Measurements from ENCODE around the gene FUS.
A peak's percentile ranks its signal among the peaks of the same experiment; 100 is the strongest.
"Not testable (repeated sequence)": the region's sequence is repeated elsewhere in the genome, so short reads cannot be mapped to it uniquely, and the experiment has no call there.

Gene FUS

DNA sequence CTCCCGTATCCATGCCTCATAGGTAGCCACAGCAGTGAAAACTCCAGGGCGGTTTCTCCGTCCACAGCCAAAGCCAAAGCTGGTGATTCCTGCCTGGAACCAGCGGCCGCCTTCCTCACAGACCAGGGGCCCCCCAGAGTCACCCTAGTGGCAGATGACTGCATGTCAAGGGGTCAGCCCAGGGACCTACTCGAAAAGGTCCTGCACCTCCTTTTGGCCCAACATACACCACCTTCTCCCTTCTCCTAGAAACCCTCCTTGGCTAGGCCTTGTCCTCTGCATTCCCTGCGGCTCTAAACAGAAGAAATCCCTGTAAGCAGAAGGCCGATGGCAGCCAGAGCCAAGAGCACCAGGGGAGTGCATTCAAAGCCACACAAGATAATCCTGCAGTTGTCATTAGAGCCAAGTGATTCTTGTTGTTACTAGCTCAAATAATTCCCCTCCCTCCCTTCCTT is 36.2 kb upstream of the FUS start:
- no peak for DNase-seq (ENCODE audit: low spot score)

DNA sequence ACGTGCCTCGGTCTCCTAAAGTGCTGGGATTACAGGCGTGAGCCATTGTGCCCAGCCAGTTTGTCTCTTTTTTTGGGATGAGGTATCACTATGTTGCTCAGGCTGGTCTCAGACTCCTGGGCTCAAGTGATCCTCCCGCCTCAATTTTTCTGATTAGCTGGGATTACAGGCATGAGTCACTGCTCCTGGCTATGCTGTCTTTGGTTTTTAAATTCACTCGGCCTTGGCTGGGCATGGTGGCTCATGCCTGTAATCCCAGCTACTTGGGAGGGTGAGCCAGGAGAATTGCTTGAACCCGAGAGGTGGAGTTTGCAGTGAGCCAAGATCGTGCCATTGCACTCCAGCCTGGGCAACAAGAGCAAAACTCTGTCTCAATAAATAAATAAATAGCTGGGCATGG is 35.5 kb upstream of the FUS start:
- DNase-seq (ENCODE audit: low spot score): not testable (repeated sequence)

DNA sequence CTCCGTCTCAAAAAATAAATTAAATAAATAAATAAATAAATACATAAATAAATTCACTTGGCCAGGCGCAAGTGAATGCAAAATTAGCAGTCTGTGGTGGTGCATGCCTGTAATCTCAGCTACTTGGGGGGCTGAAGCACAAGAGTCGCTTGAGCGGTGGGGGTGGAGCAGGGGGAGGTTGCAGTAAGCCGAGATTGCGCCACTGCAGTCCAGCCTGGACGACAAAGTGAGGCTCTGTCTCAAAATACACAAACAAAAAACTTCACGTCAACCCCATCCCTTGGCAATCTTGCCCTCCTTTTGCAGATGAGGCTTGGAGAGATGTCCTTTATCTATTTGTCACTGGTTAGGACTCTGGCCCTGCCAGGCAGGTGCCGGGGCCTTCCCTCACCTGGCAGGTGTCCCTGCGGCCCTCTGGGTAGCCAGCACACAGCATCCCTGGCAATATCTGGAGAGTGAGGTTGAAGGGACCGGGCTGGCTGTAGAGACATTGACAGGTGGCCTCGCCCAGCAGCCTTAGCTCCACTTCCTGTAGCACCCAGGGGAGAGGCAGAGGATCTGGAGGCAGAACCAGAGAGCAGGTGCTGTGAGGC is 34.4 kb upstream of the FUS start:
- DNase-seq (ENCODE audit: low spot score): no peak

DNA sequence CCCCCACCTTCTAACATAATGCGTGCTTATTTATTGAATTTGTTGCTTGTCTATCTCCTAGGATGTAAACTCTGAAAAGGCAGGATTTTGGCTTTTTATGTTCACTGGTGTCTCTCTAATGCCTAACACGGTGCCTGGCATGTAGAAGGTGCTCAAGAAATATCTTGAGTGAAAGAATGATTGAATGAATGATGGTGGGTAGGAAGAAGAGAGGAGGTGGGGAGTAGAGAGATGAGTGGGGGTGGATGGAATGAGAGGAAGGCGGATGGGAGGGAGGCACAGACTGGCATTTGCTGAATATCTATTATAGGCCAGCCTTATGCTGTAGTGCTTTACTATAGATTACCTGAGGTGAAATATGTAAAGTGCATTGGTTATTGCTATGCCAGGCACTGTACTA is 32.4 kb upstream of the FUS start:
- DNase-seq (ENCODE audit: low spot score): no peak

DNA sequence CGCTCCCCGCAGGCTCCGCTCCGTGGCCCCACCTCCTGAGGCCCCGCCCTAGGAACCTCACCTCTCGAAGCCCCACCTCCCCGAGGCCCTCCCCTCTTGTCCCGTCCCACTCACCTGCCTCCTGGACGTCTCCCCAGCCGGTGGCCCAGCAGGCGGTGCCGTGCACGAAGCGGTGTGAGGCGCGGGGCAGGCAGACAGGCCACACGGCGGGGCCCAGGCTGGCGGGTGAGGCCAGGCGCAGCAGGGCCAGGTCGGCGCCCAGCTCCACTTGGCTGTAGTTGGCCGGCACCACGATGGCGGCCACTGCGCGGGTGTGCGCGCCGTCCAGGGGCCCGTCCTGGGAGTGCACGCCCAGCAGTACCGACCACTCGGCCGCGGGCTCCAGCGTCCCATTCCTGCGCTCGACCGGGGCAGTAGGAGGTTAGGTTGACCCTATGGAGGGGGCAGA is 31.6 kb upstream of the FUS start:
- no peak for DNase-seq (ENCODE audit: low spot score)

DNA sequence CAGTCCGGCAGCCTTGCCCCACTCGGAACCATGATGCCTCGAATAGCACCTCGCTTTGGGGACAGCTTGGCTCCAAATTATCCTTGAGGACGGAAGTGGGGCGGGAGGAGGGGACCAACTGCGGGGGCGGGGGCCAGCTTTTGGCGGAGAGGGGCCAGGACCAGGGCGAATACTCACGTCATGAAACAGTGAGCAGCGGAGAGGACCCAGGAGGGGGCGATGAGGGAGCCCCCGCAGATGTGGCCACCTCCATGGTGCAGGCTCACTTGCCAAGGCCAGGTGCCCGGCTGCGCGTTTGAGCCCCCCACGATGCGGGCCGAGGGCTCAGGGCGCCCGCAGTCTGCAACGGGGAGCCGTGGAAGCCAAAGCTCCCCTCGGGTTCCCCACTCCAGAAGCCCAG is 31.0 kb upstream of the FUS start:
- no peak for DNase-seq (ENCODE audit: low spot score)

DNA sequence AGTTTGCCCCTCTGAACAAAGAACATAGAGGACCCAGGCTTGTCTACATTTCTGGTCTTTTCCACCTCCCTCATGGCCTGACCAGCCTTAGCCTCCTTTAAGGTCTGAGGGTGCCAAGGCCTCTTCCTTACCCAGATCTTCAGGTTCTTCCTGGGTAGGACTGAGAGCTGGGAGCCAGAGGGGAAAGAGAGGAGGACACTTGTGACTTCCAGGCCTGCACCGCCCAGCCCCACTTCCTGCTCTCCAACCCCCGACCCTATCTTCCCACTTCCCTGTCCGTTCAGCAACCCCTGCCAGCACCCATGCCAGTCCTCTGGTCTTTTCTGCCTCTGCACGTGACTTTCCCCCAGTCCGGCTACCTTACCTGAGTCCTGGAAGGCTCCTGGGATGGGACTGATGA is 30.6 kb upstream of the FUS start:
- DNase-seq (ENCODE audit: low spot score): no peak

DNA sequence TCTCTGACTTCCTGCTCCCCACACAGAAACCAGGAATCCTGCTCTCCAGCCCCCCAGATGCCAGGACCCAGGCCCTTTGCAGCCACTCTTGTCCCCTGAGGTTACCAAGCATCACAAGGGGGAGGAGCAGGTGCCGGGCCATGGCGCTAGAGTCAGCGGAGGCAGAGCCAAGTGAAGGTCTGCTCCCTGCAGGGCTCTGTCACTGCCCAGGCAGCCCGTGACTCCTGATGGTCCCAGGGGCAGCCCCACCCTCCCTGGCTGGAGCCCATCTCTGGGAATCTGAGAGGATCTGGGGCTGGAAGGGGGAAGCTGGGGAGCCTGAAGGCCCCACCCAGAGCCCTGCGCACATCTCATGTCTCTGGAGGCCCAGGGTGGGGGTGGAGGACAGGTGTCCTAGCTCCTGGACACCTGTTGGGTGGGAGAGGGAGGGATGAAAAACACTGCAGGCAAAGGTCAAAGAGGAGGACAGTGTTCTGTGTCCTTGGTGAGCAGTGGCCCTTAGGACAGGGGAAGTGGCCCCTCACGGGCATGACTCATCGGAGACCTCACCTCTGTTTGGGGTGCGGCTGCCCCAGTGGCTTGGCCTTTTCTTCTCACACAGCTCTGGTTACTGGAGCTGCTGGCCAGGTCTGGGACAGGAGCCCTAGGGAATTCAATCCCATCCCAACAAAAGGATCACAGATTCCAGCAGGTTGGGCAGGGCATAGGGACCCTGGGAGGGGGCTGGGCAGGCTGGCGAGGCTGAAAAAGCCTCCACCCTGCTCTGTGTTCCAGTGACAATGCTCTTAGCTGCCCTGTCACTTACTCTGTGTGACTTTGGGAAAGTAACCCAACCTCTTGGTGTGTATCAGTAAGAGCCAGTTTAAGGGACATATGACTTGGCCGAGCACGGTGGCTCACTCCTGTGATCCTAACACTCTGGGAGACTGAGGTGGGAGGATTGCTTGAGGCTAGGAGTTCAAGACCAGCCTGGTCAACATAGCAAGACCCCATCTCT is 29.7 kb upstream of the FUS start, which contains the start of gene PRSS36:
Gene PRSS36 (minus strand): TSS at position 173 of the 997 bp plus-strand sequence. CDS start 31 bp downstream, at position 142.
- no peak for DNase-seq (ENCODE audit: low spot score)

DNA sequence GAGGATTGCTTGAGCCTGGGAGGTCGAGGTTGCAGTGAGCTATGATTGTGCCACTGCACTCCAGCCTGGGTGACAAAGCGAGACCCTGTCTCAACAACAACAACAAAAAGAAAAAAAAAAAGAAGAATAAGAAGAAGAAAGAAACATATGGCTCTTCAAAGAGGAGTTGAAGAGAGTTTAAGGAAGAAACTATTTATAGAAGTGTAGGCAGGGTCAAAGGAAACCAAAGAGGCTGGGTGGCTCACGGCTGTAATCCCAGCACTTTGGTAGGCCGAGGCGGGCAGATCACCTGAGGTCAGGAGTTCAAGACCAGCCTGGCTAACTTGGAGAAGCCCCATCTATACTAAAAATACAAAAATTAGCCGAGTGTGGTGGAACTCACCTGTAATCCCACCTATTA is 29.0 kb upstream of the FUS start:
- not testable (repeated sequence) for DNase-seq (ENCODE audit: low spot score)

DNA sequence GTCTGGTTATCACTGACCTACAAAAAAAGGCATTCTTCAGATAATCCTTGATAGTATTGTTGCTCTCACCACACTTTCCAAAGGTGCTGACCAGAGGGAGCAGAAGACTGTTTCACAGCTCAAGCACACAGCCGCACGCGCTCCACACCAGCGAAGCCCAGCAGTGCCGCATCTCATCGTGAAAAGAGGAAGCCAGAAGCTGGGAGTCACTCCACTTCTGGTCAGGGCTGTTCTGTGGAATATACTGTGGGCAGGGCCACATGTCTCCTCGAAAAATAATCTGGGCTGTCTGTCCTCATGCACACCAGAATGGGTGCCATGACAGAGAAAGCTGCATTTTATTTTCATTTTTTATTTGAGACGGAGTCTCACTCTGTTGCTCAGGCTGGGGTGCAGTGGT is 22.8 kb upstream of the FUS start:
- no peak for DNase-seq (ENCODE audit: low spot score)

DNA sequence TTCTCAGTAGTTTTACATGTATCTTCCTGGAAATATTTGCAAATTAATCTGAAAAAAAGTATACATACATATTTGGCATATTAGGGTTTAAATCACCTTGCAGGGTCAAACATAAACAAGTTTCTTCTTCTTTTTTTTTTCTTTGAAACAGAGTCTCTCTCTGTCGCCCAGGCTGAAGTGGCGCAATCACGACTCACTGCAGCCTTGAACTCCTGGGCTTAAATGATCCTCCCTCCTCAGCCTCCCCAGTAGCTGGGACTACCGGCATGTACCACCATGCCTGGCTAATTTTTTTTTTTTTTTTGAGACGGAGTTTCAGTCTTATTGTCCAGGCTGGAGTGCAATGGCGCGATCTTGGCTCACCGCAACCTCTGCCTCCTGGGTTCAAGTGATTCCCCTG is 12.6 kb upstream of the FUS start:
- DNase-seq (ENCODE audit: low spot score): no peak

DNA sequence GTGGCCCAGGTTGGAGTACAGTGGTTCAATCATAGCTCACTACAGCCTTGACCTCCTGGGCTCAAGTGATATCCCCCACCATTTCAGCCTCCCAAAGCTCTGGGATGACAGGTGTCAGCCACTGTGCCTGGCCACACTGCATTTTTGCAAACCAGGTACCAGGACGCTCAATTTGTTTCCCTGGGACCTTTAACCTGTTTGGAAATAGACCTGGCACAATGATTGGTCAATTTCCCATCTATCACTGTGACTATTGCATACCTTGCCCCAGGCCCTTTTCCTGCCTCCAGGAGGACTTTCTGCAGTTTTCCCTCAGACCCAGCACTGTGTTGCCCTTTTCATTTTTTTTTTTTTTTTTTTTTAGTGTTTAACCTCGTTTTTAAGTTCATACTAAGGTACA is 11.1 kb upstream of the FUS start:
- DNase-seq (ENCODE audit: low spot score): no peak

DNA sequence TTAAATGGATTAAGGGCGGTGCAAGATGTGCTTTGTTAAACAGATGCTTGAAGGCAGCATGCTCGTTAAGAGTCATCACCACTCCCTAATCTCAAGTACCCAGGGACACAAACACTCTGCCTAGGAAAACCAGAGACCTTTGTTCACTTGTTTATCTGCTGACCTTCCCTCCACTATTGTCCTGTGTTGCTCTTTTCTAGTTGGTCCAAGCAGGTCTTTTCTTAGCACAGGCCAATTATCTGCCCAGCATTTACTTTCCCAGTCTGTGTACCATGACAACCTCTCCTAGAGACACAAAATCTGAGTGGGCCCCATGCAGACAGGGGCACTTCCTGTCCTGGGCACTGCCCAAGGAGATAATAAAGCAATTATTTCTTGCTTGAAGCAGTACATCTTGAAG is 9.9 kb upstream of the FUS start:
- not testable (repeated sequence) for DNase-seq (ENCODE audit: low spot score)

DNA sequence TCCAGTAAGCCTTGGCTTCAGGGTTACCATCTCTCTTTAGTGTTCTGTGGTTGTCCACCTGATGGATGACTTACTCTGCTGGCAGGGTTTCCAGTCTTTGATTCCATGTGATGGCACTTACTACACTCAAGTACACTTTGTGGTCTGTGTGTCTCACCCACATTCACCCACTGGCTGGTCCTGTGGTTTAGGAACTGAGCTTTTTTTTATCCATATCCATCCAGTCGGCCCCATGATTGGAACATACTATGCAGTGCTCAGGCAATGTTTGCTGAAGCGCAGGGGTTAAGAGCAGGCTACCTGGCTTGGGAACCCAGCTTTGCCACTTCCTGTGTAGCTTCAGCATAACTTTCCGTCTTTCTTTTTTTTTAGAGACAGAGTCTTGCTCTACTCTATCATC is 2.8 kb upstream of the FUS start:
- no peak for DNase-seq (ENCODE audit: low spot score)

DNA sequence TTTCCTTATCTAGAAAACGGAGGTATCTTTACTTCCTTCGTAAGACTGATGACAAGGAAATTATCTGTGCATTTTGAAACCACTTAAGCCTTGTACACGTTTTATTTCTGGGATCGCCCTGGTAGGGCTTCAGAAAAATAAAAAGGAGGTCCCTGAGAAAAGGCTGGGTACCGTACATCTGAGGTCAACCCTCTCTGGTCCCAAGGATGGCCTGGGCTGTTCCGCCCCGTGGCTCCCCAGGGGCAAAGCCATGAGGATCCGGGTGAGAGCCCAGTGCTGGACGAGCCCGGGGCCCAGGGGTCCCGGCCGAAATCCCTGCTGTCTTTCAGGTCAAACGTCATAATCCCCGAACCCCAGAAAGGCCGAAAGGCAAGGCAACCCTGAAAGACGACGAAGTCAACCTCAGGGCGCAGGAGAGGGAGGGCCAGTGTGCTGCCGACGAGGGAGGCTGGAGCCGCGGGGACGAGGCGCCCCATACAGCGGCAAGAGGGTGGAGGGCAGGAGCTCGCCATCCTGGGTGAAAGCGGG is 656 bp upstream of the FUS start:
- no peak for DNase-seq (ENCODE audit: low spot score)

DNA sequence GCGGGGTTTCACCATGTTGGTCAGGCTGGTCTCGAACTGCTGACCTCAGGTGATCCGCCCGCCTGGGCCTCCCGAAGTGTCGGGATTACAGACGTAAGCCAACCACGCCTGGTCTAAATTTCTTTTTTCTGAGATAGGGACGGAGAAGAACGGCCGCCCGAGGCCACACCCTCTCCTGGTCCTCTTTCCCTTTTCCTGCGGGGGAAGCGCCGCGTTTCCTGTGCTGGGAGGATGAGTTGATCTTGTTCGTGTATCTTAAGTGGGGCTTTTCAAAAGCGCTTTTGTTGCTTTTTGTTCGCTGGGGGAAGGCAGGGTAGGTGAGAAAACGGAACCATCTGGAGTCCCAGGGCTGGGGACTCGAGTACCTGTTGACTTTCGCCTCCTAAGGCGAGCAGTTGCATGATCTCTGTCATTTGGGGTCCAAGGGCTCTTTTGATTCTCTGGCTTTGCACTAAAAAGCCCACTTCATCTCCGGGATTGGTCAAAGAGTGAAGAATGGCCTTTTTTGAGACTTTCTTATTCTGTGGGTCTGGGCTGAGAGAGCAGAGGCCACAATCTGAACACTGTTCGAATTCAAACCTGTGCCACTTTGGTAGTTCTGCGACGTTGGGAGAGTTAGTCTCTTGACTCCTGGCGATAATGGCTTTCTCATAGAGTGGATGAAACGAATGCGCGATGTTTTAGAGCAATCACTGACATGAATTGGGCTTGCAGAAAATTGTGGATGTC is 1.3 kb downstream of the FUS start:
- DNase-seq (ENCODE audit: low spot score): peak; percentile 34

DNA sequence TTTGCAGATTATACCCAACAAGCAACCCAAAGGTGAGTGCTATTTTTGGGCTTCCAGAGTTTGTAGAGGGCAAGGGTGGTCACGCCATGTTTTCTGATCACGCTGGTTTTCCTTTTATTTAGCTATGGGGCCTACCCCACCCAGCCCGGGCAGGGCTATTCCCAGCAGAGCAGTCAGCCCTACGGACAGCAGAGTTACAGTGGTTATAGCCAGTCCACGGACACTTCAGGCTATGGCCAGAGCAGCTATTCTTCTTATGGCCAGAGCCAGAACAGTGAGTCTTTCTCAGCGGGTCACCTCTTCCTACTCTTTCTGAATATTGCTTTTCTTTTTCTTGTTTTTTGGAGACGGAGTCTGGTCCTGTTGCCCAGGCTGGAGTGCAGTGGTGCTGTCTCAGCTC is 2.5 kb downstream of the FUS start:
- no peak for DNase-seq (ENCODE audit: low spot score)

DNA sequence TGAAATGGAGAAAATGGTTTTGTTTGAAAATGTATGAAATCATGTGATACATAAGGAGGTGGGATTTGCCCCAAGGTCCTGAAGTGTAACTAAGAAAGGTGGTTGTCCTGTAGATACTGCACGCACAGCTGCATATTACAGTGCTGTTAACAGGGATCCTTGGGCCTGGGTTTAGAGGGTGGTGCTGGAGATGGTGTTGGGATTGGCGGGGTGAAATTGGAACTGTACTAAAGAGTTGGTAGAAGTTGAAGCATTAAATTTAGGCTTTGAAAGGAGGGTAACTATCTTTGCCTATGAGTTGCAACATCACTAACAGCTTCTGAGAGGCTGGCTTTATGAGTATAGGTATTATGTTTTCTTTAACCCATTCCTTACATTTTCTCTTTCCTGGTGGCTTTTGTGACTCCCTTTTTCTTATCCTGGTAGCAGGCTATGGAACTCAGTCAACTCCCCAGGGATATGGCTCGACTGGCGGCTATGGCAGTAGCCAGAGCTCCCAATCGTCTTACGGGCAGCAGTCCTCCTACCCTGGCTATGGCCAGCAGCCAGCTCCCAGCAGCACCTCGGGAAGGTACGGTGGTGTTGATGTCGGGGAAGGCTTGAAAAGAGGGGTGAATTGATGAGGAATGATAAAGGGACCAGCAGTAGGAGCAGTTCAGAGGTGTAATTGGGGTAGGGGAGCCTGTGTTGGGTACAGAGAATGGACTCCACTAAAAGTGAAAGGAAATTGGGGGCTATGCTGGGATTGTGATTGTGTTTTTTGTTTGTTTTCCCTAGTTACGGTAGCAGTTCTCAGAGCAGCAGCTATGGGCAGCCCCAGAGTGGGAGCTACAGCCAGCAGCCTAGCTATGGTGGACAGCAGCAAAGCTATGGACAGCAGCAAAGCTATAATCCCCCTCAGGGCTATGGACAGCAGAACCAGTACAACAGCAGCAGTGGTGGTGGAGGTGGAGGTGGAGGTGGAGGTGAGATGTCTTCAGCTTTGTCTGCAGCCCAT is 3.8 kb downstream of the FUS start:
- no peak for DNase-seq (ENCODE audit: low spot score)

DNA sequence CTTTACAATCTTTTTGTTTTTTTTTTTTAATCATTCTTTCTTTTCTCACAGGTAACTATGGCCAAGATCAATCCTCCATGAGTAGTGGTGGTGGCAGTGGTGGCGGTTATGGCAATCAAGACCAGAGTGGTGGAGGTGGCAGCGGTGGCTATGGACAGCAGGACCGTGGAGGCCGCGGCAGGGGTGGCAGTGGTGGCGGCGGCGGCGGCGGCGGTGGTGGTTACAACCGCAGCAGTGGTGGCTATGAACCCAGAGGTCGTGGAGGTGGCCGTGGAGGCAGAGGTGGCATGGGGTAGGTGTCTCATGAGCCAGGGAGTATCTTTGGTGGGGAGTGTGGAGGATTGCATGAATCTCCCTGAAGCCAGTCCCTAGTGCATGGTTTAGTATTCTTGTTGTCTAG is 4.9 kb downstream of the FUS start:
- no peak for DNase-seq (ENCODE audit: low spot score)

DNA sequence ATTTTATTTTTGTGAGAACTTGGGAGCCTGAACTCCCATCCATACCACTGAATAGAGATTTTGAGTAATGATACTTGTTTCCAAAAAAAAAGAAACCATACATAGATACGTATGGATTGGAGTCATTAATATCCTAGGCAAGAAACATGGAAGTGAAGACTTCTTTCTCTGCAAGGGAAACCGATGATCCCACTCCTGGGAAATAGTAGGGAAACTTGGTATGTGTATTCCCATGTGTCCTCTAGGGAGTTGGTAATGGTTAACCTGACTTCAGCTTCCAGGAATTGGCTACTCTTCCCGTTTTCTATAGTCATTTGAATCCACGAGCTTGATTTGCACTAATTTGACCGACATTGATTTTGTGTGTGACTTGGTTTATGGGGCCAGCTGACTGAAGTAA is 5.4 kb downstream of the FUS start:
- DNase-seq (ENCODE audit: low spot score): no peak

DNA sequence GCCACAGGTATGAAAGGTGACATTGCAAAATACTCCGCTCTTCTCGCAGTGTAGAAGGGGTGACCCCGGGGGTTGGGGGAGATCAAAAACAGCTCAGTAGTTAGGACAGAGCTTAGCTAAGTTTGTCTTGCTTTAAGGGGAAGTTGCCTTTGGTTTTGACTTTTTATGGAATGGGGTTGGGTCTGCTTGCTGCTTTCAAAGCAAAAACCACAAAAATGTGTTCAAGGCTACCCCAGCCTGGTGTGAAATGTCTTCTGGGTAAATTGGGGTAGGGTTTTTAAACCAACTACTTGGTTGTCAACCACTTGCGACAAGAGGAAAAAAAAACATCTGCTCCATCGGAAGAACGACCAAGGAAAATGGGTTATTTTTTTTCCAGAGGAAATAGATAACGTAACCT is 6.2 kb downstream of the FUS start:
- no peak for DNase-seq (ENCODE audit: low spot score)

Measured in hematopoietic multipotent progenitor cell treated with erythropoietin and hydrocortisone succinate and interleukin-3 and kit ligand, for 15 days (in vitro differentiated cells).